ENCODE data around the gene SLC10A6. TPM values are rescaled to one million over a fixed set of nuclear protein-coding genes. Genes with fewer than 3 reads are reported as not detected.

Gene SLC10A6
- total and polyA plus RNA-seq, 8 donors: 0.37 to 0.94 (median 0.51) TPM

DNA sequence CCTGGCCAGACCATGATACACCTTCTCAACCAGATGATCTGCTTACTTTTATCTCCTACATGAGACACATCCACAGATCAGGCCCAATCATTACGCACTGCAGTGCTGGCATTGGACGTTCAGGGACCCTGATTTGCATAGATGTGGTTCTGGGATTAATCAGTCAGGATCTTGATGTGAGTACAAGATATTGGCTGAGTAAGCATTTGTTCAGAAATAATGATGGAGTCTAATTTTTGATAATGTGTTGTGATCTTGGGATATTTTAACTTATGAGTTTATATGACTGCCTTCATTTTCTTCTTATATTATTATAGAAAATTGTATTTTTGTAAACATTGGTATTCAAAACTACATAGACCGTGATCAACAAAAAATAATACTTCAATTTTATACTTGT, 39.4 kb downstream of the SLC10A6 start:
- TF ChIP-seq, protein P1, sequence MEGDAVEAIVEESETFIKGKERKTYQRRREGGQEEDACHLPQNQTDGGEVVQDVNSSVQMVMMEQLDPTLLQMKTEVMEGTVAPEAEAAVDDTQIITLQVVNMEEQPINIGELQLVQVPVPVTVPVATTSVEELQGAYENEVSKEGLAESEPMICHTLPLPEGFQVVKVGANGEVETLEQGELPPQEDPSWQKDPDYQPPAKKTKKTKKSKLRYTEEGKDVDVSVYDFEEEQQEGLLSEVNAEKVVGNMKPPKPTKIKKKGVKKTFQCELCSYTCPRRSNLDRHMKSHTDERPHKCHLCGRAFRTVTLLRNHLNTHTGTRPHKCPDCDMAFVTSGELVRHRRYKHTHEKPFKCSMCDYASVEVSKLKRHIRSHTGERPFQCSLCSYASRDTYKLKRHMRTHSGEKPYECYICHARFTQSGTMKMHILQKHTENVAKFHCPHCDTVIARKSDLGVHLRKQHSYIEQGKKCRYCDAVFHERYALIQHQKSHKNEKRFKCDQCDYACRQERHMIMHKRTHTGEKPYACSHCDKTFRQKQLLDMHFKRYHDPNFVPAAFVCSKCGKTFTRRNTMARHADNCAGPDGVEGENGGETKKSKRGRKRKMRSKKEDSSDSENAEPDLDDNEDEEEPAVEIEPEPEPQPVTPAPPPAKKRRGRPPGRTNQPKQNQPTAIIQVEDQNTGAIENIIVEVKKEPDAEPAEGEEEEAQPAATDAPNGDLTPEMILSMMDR (IDR thresholded peaks at IDR 0.05): no peak
- H3K27me3 ChIP-seq: no peaks in the 10 kb centered on the region
- no peak overlapping the region for H3K27ac ChIP-seq
- ATAC-seq (no peak), DNase-seq (no peak)
- peaks cover 0 to 18% of the 10 kb centered on the region in 2 donors for H3K36me3 ChIP-seq
- H3K4me3 ChIP-seq: no peak overlapping the region
- intact Hi-C loops (cut with DNase I): no loop called here
- H3K4me1 ChIP-seq: no peaks in the 10 kb centered on the region
- no peaks in the 10 kb centered on the region for H3K9me3 ChIP-seq

DNA sequence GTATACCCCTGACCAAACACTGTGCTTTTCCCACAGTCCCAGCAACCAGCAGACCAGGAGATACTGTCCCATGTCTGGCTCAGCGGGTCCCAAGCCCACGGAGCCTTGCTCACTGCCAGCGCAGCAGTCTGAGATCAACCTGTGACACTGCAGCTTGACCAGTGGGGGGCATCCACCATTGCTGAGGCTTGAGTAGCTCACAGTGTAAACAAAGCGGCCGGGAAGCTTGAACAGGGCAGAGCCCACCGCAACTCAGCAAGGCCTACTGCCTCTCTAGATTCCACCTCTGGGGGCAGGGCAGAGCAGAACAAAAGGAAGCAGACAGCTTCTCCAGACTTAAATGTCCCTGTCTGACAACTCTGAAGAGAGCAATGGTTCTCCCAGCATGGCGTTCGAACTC, 58.1 kb downstream of the SLC10A6 start:
- TF ChIP-seq, protein P1 (IDR thresholded peaks at IDR 0.05): no peak
- intact Hi-C loops (cut with DNase I): no loop called here
- H3K27ac ChIP-seq: no peak overlapping the region
- H3K9me3 ChIP-seq: no peaks in the 10 kb centered on the region
- no peaks in the 10 kb centered on the region for H3K27me3 ChIP-seq
- DNase-seq: no peak
- H3K4me3 ChIP-seq: no peak overlapping the region
- no peaks in the 10 kb centered on the region for H3K4me1 ChIP-seq
- ATAC-seq: no peak
- peaks cover 0 to 8% of the 10 kb centered on the region in 2 donors for H3K36me3 ChIP-seq

DNA sequence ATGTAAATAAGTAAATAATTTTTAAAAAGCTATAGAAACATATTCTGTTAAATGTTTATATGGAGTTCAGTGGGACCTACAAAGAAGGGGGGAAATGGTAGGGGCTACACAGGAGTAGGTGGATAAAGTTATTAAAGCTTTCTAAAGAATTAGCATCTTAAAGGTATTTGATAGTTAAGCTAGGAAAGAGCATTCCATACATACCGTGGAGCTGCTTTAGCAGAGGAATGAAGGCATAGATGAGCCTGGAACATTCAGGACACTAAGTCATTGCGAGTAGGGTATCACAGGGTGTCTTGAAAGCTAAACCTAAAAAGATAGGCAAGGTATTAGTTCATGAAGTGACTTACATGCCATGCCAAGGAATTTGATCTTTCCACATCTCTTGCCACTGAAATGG, 60.4 kb downstream of the SLC10A6 start:
- no peak for DNase-seq
- Histone ChIP-seq H3K27ac (no peak overlapping the region), H3K27me3 (no peaks in the 10 kb centered on the region), H3K36me3 (peaks cover 0 to 8% of the 10 kb centered on the region in 2 donors), H3K4me3 (no peak overlapping the region), H3K4me1 (no peaks in the 10 kb centered on the region), H3K9me3 (no peaks in the 10 kb centered on the region)
- ATAC-seq: no peak
- TF ChIP-seq, protein P1 (IDR thresholded peaks at IDR 0.05): no peak
- intact Hi-C loops (cut with DNase I): no loop called here

DNA sequence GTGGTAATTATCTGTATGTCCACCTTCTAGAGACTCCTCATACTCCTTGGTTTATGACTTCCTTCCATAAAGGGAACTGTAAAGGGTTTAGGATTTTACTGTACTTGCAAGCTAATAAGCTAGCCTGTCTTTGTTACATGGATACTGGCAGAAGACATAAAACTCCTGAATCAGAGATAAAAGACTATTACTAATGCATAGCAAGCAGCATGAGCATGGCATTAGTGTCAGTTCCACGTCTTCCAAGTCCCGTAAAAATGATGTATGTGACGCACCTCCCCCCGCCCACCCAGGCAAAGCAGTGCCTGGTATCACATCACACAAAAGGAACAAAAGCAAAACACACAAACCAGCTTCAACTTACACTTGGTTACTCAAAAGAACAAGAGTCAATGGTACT, 71.0 kb downstream of the SLC10A6 start:
- TF ChIP-seq, protein P1 (IDR thresholded peaks at IDR 0.05): no peak
- Histone ChIP-seq H3K36me3 (peaks cover 0 to 4% of the 10 kb centered on the region in 2 donors), H3K27ac (no peak overlapping the region), H3K4me1 (no peaks in the 10 kb centered on the region), H3K27me3 (no peaks in the 10 kb centered on the region), H3K4me3 (no peak overlapping the region), H3K9me3 (no peaks in the 10 kb centered on the region)
- DNase-seq (no peak), ATAC-seq (no peak)
- intact Hi-C loops (cut with DNase I): no loop called here

DNA sequence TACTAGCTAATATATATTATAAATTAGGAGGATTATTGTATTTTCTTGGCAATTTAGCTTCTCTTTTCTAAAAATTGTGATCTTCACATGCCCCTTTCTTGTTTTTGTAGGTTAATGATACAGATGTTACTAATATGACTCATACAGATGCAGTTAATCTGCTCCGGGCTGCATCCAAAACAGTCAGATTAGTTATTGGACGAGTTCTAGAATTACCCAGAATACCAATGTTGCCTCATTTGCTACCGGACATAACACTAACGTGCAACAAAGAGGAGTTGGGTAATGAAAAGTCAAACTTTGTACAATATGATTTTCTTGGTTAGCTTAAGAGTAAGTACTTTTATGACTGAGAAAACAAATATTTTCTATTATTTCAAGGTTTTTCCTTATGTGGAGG, 74.1 kb downstream of the SLC10A6 start:
- intact Hi-C loops (cut with DNase I): no loop called here
- DNase-seq (no peak), ATAC-seq (no peak)
- Histone ChIP-seq H3K36me3 (peaks cover 0 to 12% of the 10 kb centered on the region in 2 donors), H3K4me3 (no peak overlapping the region), H3K27me3 (no peaks in the 10 kb centered on the region), H3K9me3 (no peaks in the 10 kb centered on the region), H3K27ac (no peak overlapping the region), H3K4me1 (no peaks in the 10 kb centered on the region)
- TF ChIP-seq, protein P1 (IDR thresholded peaks at IDR 0.05): no peak

Other genes starting within 250 kb of the SLC10A6 start
- gene C4orf36, start 43.0 kb upstream of the SLC10A6 start, total RNA-seq: 1 to 10 TPM; 1.7 to 2.1 TPM
- 10 to 100 TPM in 5 of 6 donors, 1 to 10 TPM in 1; 6.0 to 11.4 (median 10.5) TPM for gene C4orf36, start 43.0 kb upstream of the SLC10A6 start, polyA plus RNA-seq (ENCODE audit: insufficient read length in 6 of 6)
- gene AFF1, start 85.6 kb upstream of the SLC10A6 start, total RNA-seq: 10 to 100 TPM; 79.1 to 86.0 TPM
- 10 to 100 TPM; 40.8 to 51.6 (median 45.4) TPM for gene AFF1, start 85.6 kb upstream of the SLC10A6 start, polyA plus RNA-seq (ENCODE audit: insufficient read length in 6 of 6)